Hepatocyte (in vitro differentiated cells): ENCODE data around the gene TMEM213.

Experiments
- EZH2 ChIP-seq: fragments of 200-600 bp; sonication (generic); IDR thresholded peaks from 2 replicates; pipeline ENCODE4 v1.6.1; 2016; ENCODE audit warnings: antibody characterized with exemption, mild to moderate bottlenecking, borderline replicate concordance
- TF ChIP-seq, protein P1 (sequence below): fragments of 200-600 bp; sonication (generic); IDR thresholded peaks from 2 replicates; pipeline ENCODE4 v1.5.1; 2016; ENCODE audit warnings: antibody characterized with exemption, mild to moderate bottlenecking; ENCODE audit not compliant: poor library complexity

DNA sequence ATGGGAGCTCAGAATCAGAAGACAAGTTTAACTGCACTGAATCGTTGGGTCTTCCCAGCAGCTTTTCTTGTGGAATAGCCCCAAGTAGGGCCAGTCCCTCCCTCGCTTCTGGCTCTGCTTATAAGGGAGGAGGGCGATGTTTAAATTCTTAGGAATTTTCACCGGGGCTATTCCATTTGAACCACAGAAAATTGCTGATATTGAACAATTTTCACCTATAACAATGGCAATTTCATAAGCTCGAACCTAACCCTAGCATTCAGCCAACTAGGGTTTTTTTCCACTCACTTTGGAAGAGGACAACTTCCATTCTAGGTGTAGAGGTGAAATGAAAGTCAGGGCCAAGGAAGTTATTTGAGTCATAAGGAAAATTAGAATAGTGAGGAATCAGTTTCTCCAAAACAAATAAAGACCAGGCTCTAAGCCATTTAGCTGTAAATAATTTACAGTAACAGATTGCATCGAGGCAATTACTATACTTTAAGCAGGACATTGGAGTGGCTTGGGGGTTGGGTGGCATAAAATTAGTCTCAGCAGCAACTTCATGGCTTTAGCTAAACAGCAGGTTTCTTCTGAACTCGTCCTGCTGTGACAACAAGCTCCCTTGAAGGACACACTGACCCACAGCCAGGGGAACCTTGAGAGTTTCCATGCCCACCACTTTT, 1.7 kb downstream of the TMEM213 start:
- TF ChIP-seq, protein P1, sequence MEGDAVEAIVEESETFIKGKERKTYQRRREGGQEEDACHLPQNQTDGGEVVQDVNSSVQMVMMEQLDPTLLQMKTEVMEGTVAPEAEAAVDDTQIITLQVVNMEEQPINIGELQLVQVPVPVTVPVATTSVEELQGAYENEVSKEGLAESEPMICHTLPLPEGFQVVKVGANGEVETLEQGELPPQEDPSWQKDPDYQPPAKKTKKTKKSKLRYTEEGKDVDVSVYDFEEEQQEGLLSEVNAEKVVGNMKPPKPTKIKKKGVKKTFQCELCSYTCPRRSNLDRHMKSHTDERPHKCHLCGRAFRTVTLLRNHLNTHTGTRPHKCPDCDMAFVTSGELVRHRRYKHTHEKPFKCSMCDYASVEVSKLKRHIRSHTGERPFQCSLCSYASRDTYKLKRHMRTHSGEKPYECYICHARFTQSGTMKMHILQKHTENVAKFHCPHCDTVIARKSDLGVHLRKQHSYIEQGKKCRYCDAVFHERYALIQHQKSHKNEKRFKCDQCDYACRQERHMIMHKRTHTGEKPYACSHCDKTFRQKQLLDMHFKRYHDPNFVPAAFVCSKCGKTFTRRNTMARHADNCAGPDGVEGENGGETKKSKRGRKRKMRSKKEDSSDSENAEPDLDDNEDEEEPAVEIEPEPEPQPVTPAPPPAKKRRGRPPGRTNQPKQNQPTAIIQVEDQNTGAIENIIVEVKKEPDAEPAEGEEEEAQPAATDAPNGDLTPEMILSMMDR, result no peak
- TF ChIP-seq EZH2, result no peak
